ENCODE measurements around the gene PSMD8. TPM values are rescaled to one million over a fixed set of nuclear protein-coding genes. Genes with fewer than 3 reads are reported as not detected.

Gene PSMD8
- total RNA-seq, 1 donor from 2014 or later, result 159 TPM

Other genes with a start within 250 kb of the PSMD8 start
- gene DPF1, start 150.3 kb upstream of the PSMD8 start, total RNA-seq (ENCODE audit: low replicate concordance), result 0.93 and 12.6 TPM in 2 replicates
- 14.9 and 20.7 TPM in 2 replicates for gene PPP1R14A, start 118.2 kb upstream of the PSMD8 start, total RNA-seq (ENCODE audit: low replicate concordance)
- 243 and 526 TPM in 2 replicates for gene SPINT2, start 110.0 kb upstream of the PSMD8 start, total RNA-seq (ENCODE audit: low replicate concordance)
- 46.8 and 270 TPM in 2 replicates for gene C19orf33, start 70.3 kb upstream of the PSMD8 start, total RNA-seq (ENCODE audit: low replicate concordance)
- 41.0 and 42.9 TPM in 2 replicates for gene YIF1B, start 58.6 kb upstream of the PSMD8 start, total RNA-seq (ENCODE audit: low replicate concordance)
- 5.2 and 14.4 TPM in 2 replicates for gene KCNK6, start 54.7 kb upstream of the PSMD8 start, total RNA-seq (ENCODE audit: low replicate concordance)
- 5.2 and 11.9 TPM in 2 replicates for gene CATSPERG, start 38.7 kb upstream of the PSMD8 start, total RNA-seq (ENCODE audit: low replicate concordance)
- 1.1 and 1.5 TPM in 2 replicates for gene GGN, start 13.5 kb downstream of the PSMD8 start, total RNA-seq (ENCODE audit: low replicate concordance)
- gene SPRED3, start 14.1 kb downstream of the PSMD8 start, total RNA-seq (ENCODE audit: low replicate concordance), result 4.2 and 5.5 TPM in 2 replicates
- gene FAM98C, start 28.5 kb downstream of the PSMD8 start, total RNA-seq (ENCODE audit: low replicate concordance), result 25.2 and 27.3 TPM in 2 replicates
- not detected in 2 replicates for gene RASGRP4, start 51.6 kb downstream of the PSMD8 start, total RNA-seq (ENCODE audit: low replicate concordance)
- gene RYR1, start 59.1 kb downstream of the PSMD8 start, total RNA-seq (ENCODE audit: low replicate concordance), result 3.3 and 9.3 TPM in 2 replicates
- gene MAP4K1, start 243.4 kb downstream of the PSMD8 start, total RNA-seq (ENCODE audit: low replicate concordance), result 2.4 and 16.8 TPM in 2 replicates
- gene EIF3K, start 244.6 kb downstream of the PSMD8 start, total RNA-seq (ENCODE audit: low replicate concordance), result 274 and 310 TPM in 2 replicates

Measured in type B pancreatic cell (in vitro differentiated cells).